ENCODE measurements around the gene INHBA.

The INHBA gene

DNA sequence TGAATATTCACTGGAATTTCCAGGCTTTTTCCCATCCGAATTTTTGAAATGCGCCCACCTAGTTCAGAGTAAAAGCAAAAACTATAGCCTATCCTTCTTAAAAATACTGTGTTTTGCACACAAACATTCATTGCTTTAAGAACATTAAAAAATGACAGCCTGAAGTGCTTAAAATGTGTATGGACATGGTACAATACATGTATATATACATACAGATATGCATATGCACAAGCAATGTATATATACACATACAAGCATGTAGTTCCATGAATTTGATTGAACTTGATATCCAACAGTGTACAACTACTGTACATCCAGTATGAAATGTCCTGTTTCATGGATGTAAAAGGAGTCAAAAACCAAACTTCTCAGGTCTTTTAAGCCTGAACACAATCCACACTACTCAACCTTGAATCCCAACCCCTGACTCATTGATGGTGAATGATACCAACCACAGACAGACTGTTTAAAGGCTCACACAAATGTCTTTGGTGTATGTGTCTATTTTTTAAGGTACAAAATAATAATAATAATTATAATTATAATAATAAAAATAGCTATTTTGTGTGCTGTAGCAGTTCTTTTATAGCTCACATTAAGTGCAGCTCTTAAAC, 14.8 kb downstream of the INHBA start:
- TF ChIP-seq, protein P1, sequence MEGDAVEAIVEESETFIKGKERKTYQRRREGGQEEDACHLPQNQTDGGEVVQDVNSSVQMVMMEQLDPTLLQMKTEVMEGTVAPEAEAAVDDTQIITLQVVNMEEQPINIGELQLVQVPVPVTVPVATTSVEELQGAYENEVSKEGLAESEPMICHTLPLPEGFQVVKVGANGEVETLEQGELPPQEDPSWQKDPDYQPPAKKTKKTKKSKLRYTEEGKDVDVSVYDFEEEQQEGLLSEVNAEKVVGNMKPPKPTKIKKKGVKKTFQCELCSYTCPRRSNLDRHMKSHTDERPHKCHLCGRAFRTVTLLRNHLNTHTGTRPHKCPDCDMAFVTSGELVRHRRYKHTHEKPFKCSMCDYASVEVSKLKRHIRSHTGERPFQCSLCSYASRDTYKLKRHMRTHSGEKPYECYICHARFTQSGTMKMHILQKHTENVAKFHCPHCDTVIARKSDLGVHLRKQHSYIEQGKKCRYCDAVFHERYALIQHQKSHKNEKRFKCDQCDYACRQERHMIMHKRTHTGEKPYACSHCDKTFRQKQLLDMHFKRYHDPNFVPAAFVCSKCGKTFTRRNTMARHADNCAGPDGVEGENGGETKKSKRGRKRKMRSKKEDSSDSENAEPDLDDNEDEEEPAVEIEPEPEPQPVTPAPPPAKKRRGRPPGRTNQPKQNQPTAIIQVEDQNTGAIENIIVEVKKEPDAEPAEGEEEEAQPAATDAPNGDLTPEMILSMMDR (conservative IDR thresholded peaks at IDR 0.05) = no peak
- no peak overlapping the region for H3K27ac ChIP-seq

DNA sequence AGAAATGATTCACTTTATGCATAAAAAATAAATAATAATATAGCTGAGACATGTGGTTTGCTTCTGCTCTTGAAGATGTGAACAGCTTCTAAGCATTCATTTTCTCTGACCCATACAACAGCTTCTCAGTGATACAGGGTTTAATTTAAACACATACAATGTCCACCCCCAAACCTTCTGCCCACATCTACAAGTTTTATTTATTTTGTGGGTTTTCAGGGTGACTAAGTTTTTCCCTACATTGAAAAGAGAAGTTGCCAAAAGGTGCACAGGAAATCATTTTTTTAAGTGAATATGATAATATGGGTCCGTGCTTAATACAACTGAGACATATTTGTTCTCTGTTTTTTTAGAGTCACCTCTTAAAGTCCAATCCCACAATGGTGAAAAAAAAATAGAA, 17.2 kb downstream of the INHBA start:
- no peak overlapping the region for H3K27ac ChIP-seq
- TF ChIP-seq, protein P1 (conservative IDR thresholded peaks at IDR 0.05) = no peak

DNA sequence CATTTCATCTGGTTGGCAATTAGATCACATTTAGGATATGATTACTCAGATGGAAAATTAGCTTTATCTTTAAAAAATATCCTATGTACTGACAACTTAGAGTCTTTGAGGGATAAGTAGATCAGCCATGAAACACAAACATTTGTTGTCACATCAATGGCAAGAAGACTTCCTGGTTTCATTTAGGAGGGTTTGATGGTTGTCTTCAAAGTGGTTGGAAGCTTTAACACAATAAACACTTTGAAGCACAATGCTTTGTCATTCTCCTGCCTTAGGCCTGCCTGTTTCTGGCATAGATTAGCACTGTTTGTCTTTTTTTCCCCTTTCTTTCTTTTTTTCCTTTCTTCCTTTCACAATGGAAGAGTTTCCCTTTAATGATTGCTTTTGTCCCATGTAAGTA, 20.5 kb downstream of the INHBA start:
- H3K27ac ChIP-seq = no peak overlapping the region

DNA sequence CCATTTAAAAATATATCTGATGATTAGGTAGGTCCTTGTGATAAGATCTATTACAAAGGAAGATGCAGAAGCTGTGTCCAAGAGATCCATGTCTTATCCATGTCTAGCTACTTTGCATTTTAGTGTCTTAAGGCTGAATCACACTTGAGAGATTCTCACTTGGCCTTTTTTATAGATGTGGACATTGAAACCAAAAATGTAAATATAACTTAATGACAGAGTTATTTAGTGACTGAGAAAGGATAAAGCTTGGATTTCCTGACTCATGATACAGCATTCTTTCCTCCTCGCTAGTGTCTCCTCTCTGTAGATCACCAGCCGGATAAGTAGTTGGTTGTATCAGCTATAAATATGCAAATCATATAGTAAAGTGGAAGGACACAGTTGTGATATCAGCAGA, 23.3 kb downstream of the INHBA start:
- no peak overlapping the region for H3K27ac ChIP-seq
- TF ChIP-seq, protein P1 (conservative IDR thresholded peaks at IDR 0.05) = no peak

More for the DNA sequence above, 20.5 kb downstream of the INHBA start:
- TF ChIP-seq, protein P1 (conservative IDR thresholded peaks at IDR 0.05) = no peak

DNA sequence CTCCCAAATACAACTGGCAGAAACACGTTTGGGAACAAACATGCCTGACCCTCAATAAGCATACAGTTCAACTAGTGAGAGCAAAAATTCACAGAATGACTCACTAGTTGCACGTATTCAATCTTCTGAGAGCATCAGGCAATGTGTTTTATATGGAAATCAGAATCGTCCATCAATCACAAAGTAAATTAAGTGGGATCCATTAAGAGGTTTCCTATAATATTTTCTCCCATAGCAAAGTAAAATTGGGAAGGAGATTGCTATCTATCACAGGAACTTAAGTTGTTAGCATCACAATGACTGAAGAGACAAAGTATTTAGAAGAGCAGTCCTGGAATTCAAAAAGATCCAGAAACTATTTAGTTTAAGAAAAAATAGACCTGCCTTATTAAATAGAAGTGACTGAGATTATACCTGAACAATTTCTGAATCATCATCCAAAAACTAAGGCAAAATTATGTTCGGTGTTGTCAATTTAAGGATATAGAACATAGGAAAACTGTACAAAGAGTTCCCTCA, 28.3 kb downstream of the INHBA start:
- TF ChIP-seq, protein P1 (conservative IDR thresholded peaks at IDR 0.05) = no peak
- H3K27ac ChIP-seq = no peak overlapping the region

DNA sequence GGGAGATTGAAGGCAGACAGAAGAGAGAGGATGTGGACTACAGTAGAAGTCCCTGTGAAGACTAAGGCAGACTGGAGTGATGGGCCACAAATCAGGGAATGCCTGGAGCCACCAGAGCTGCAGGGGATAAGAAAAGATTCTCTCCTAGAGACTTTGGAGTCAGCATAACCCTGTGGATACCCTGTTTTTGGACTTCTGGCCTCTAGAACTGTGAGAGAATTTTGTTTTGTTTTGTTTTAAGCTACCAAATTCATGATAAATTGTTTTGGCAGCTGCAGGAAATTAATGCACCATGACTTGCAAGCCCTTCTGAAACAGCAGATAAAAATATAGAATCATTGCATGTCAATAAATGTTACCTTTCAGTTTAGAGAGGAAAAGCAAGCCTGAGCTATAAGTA, 41.3 kb downstream of the INHBA start:
- TF ChIP-seq, protein P1 (conservative IDR thresholded peaks at IDR 0.05) = no peak
- H3K27ac ChIP-seq = no peak overlapping the region

DNA sequence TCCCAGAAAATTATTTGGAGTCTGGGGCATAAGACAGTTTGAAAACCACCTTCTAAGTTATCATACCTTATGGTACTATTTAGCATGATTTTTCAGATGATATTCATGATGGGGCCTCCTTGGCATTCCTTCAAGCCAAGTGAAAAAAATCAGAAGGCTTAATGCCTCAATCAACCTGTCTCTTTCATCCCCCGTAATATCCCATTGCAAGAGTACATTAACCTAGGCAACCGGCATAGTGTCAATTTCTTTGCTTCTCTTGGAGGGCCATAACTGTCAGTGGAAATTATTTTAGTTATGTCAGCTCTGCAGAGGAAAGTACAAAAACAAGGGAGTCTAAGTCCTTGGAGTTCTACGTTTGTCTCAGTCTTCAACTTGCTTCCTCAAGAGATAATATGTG, 43.4 kb downstream of the INHBA start:
- TF ChIP-seq, protein P1 (conservative IDR thresholded peaks at IDR 0.05) = no peak
- H3K27ac ChIP-seq = no peak overlapping the region

All from VCaP (cell line).